RWPE1 (cell line): ENCODE data around the gene GAS6.
"Not testable (repeated sequence)": the region's sequence is repeated elsewhere in the genome, so short reads cannot be mapped to it uniquely, and the experiment has no call there.

Source experiments
- CTCF ChIA-PET: fragments of 350-600 bp; sonication (Branson Sonifier 250); formaldehyde crosslinking; extraction: SDS; loops from one replicate; lab custom pipeline; 2021; lab: Yijun Ruan, JAX
- POLR2A ChIA-PET: fragments of 400-600 bp; formaldehyde crosslinking; extraction: SDS; loops from one replicate; lab custom pipeline; 2020; ENCODE audit warnings: antibody characterized with exemption; ENCODE audit not compliant: low non-redundant PET; lab: Yijun Ruan, JAX
- DNase-seq: peaks from one replicate; pipeline ENCODE4 v3.0.0; 2012; ENCODE audit warnings: low spot score
- H3K27ac ChIP-seq: fragments of 450-650 bp; 2 replicates; pipeline ENCODE4 v1.5.1; 2017
- CTCF ChIP-seq: fragments of 450-650 bp; conservative IDR thresholded peaks from 2 replicates; pipeline ENCODE4 v1.5.1; 2017; ENCODE audit warnings: low read depth, mild to moderate bottlenecking

The GAS6 gene

DNA sequence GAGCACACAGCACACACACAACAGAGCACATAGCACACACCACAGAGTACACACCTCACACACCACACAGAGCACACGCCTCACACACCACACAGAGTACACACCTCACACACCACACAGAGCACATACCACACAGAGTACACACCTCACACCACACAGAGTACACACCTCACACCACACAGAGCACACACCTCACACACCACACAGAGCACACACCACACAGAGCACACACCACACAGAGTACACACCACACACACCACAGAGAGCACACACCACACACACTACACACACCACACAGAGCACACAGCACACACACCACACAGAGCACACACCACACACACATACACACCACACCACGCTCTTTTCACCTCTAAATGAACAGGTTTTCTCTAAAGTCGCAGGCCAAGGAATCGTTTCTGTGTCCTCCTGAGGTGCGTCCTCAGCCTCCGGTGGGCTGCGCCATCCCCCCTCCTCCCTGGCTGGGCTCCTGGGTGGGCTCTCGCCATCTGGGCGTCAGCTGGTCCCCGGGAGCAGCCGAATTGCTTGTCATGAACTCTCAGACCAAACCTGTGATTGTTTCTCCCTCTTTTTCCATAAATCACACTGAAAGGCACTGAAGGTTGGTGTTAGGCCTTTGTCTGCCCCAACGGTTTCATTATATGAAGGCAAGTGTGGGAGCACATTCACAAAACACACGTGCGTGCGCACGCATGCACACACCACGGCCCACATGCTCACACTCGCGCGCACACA, 67.5 kb downstream of the GAS6 start:
- ChIA-PET POLR2A (no interaction called here), CTCF (no interaction called here)
- H3K27ac ChIP-seq: no peak overlapping the region
- no peak for DNase-seq
- no peak for TF ChIP-seq CTCF

GRCh38 chr13:113795362-113795761, 68.5 kb downstream of the GAS6 start:
- CTCF ChIA-PET, POLR2A ChIA-PET, H3K27ac ChIP-seq, DNase-seq: not testable (repeated sequence)

DNA sequence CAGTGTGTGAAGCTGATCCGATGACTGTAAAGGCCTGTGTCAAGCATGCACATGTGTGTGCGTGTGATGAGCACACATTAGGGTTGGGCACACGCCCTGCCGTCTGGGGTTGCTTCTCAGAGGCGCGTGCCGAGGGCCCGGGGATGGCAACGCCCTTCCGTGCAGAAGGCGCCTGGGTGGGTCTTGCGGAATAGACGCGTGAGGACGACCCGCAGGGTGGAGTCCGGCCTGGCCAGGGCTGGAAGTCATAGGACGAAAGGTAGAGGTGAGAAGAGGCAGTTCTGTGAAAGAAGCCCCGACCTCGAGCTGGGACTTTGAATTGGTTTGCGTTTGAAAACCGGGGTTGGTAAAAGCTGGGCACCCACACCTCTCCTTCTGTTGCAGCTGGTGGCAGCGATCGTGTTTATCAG, 69.1 kb downstream of the GAS6 start:
- DNase-seq: no peak
- no peak overlapping the region for H3K27ac ChIP-seq
- ChIA-PET CTCF (no interaction called here), POLR2A (no interaction called here)
- TF ChIP-seq CTCF: no peak

DNA sequence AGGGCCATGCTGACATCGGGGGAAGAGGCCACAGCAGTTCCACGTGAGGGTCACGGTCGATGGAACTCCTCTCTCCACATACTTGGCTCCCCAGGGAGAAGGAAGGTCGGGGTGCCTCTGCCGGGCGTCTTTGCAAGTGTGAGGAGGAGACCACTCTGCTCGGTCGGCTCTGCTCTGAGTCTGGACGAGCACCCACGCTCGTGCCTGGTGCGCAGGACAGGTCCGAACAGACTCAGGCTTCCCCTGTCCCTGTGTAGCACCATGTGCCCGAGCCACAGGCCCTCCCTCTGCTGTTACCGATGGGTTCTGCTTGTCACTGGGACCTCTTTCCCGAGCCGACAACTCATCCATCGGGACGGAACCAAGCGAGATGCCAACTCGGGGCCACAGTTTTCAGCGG, 69.8 kb downstream of the GAS6 start:
- H3K27ac ChIP-seq: no peak overlapping the region
- no peak for DNase-seq
- ChIA-PET CTCF (no interaction called here), POLR2A (no interaction called here)
- no peak for TF ChIP-seq CTCF

DNA sequence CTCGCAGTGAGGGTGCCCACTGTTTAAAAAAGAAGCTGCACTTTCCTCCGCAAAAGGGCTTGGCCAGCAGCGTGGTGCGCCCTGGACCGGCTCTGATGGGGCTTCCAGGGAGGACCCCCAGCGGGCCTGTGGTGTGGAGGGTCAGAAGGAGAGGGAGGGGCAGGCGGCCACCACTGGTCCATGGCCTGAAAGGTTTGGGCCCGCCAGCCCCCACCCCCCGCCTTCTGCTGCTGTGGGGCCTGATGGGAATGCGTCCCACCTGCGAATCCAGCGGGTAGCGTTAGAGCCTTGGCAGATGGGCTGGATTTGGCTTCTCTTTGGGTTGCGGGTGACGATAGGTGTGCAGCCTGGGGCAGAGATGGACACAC, 70.2 kb downstream of the GAS6 start:
- no peak for DNase-seq
- POLR2A ChIA-PET: no interaction called here
- TF ChIP-seq CTCF: no peak
- no peak overlapping the region for H3K27ac ChIP-seq
- CTCF ChIA-PET: interaction anchor here (1.5 kb wide), 1 partner anchor 21 kb away, joined by 3 read pairs; no protein-coding TSS in a partner anchor

DNA sequence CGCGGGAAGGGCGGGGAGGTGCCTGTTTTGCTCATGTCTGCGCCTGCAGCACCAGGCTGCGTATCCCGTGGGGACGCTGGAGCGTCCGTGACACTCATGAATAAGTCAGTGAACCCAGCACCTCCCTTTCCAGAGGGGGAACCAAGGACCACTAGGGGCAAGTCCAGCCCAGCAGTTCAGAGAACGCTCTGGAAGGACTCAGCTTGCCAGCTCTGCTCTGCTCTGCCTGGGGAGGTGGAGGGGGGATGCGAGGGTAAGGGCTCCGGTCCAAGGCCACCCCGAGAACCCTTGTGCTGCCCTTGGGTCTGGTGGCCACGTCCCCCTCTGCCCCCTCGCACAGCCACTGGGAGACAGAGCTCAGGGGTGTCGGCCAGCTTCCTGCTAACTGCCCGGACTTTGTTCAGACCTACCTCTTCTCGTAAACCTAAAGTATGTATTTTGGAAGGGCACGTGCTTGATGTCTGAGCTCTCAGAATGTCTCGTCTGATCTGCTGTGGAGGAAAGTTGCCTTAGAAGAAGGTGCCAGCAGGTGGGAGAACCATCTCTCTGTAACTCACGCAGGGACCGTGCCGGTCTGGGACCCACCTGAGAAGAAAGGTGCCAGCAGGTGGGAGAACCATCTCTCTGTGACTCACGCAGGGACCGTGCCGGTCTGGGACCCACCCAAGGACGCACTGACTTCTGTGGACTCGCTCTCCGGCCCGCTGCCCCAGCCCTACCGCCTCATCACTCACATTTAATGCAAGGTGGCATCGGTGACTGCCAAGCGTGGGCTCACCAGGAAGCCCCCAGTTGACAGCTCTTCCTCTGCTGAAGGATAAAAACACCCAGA, 70.8 kb downstream of the GAS6 start:
- no peak for DNase-seq
- CTCF ChIA-PET: interaction anchor here (1.5 kb wide), 1 partner anchor 21 kb away, joined by 3 read pairs; no protein-coding TSS in a partner anchor

More for the DNA sequence above, 70.8 kb downstream of the GAS6 start:
- TF ChIP-seq CTCF: no peak
- H3K27ac ChIP-seq: peak overlapping the region; percentile 23
- POLR2A ChIA-PET: no interaction called here
